GM23248 (cell line): ENCODE data around the gene IL36B.

Experiments used
- EZH2 ChIP-seq: fragments of 200-600 bp; sonication (generic); IDR thresholded peaks from 2 replicates; pipeline ENCODE4 v1.6.1; 2018; ENCODE audit warnings: antibody characterized with exemption, mild to moderate bottlenecking; ENCODE audit not compliant: insufficient read depth, poor library complexity, severe bottlenecking
- EZH2phosphoT487 ChIP-seq: fragments of 200-600 bp; sonication (generic); IDR thresholded peaks from 2 replicates; pipeline ENCODE4 v1.6.1; 2018; ENCODE audit warnings: antibody characterized with exemption, moderate library complexity, mild to moderate bottlenecking, low read depth; ENCODE audit not compliant: insufficient read depth

DNA sequence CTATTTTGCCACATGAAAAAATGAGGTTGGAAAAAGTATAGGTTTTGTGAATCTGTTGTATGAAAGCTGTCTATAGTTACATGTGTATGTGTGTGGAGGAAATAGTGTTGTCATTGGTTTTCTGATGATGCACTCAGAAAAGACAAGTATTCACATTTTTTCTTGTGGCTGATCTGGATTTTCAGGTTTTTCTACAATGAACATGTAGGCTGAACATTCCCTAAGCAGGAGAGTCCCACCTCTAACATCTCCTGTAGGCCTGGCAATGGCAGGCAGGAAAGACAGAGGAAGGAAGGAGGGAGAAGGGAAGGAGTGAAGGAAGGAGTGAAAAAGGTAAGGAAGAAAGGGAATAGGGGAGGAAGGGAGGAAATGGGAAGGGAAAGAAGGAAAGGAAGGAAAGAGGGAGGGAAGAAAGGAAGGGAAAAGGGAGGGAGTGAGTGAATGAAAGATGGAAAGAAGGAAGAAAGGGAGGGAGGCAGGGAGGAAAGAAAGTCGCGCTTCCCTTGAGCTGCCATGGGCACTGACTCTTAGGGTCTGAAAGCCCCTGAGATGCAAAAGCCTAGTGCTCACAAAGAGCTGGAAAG is 5.8 kb upstream of the IL36B start:
- no peak for TF ChIP-seq EZH2phosphoT487
- TF ChIP-seq EZH2, result no peak
